Measurements from ENCODE around the gene GNPTG. TPM values are rescaled to one million over a fixed set of nuclear protein-coding genes. Genes with fewer than 3 reads are reported as not detected.

GNPTG gene
- polyA plus RNA-seq, 1 of the 3 experiments (the other 2 are of a cell fraction) = 113 TPM

- H3K4me3 ChIP-seq (ENCODE audit: low read depth in 2 of 2, low read length in 1 of 2) = peak overlapping the region in 1 of 2 experiments; percentile 24; a peak in 1 of 4 replicates
- TF ChIP-seq REST (IDR thresholded peaks at IDR 0.05; ENCODE audit: low read depth, low read length) (no peak), EZH2phosphoT487 (IDR thresholded peaks at IDR 0.05; ENCODE audit: borderline replicate concordance, low read depth) (no peak), ZBTB33 (IDR thresholded peaks at IDR 0.05; ENCODE audit: borderline replicate concordance, low read depth) (no peak), SIN3A (IDR thresholded peaks at IDR 0.05; ENCODE audit: borderline replicate concordance, low read depth, low read length) (no peak), PBX3 (IDR thresholded peaks at IDR 0.05) (no peak), FOXM1 (IDR thresholded peaks at IDR 0.05; ENCODE audit: low read depth) (no peak), GATA2 (CRISPR knock-in tag; IDR thresholded peaks at IDR 0.05) (no peak), FOSL2 (IDR thresholded peaks at IDR 0.05; ENCODE audit: borderline replicate concordance, low read depth) (no peak), NRF1 (IDR thresholded peaks at IDR 0.05; ENCODE audit: low read depth, low read length) (no peak), ELF1 (IDR thresholded peaks at IDR 0.05) (no peak)
- 0 out of 2 replicates have a peak, but pooled peaks cover 7% of the 10 kb centered on the region for H4K20me1 ChIP-seq (ENCODE audit: insufficient read depth)
- no peaks in the 10 kb centered on the region for H3K36me3 ChIP-seq (replicated peaks in 1 of 2; ENCODE audit: control insufficient read depth in 1 of 2, insufficient read depth in 2 of 2, low read length in 1 of 2)
- H3F3A ChIP-seq (replicated peaks; ENCODE audit: insufficient read depth) = no peaks in the 10 kb centered on the region
- no peaks in the 10 kb centered on the region for H3K79me2 ChIP-seq (ENCODE audit: insufficient read depth)
- peak overlapping the region; percentile 68 for H3K4me2 ChIP-seq
- DNase-seq = no peak
- no peaks in the 10 kb centered on the region for H3K9me2 ChIP-seq
- H2AFZ ChIP-seq (ENCODE audit: low read depth) = no peak overlapping the region
- peaks cover 53% of the 10 kb centered on the region for H3K27me3 ChIP-seq (ENCODE audit: insufficient read depth)
- H3K9ac ChIP-seq = no peak overlapping the region
- H3K9me3 ChIP-seq = no peaks in the 10 kb centered on the region
- POLR2A ChIA-PET = interaction anchor here (1.1 to 1.2 kb wide), 2 partner anchors 19 to 24 kb away, joined by 4 to 7 read pairs; partner anchors contain the start of gene UBE2I
- no peak overlapping the region for H3K27ac ChIP-seq (ENCODE audit: low read depth in 2 of 2, low read length in 1 of 2)
- H3K4me1 ChIP-seq (ENCODE audit: control insufficient read depth in 1 of 2, insufficient read depth in 2 of 2, low read depth in 1 of 2, low read length in 1 of 2) = peaks cover 0 to 26% of the 10 kb centered on the region in 2 experiments; a peak in 1 of 4 replicates
- 37% methylated on average over 10 of the region's 26 CpGs for WGBS (ENCODE audit: low lambda C conversion rate)
- CTCF ChIA-PET = interaction anchor here (0.8 to 2.7 kb wide), 5 partner anchors 9 to 31 kb away, joined by 4 to 7 read pairs (median 4); no protein-coding TSS in a partner anchor
Observed at GRCh38 chr16:1332618-1333148, 19.0 kb upstream of the GNPTG start.
